Brain microvascular endothelial cell (primary cell): ENCODE measurements around the gene XXYLT1.

Experiments
- DNase-seq: peaks from one replicate; pipeline ENCODE4 v3.0.0-alpha.2; 2020
- H3K27ac ChIP-seq: fragments of 250-450 bp; sonication (Bioruptor Pico); 2 replicates; pipeline ENCODE4 v1.5.1; 2020; ENCODE audit warnings: mild to moderate bottlenecking, moderate library complexity
- H3K27me3 ChIP-seq: fragments of 250-450 bp; sonication (Bioruptor Pico); replicated peaks from 2 replicates; pipeline ENCODE4 v1.5.1; 2020; ENCODE audit warnings: mild to moderate bottlenecking
- H3K36me3 ChIP-seq: fragments of 250-450 bp; sonication (Bioruptor Pico); replicated peaks from 2 replicates; pipeline ENCODE4 v1.5.1; 2020; ENCODE audit warnings: mild to moderate bottlenecking
- H3K4me3 ChIP-seq: 2 replicates; pipeline ENCODE4 v1.5.1; 2011; ENCODE audit warnings: low read depth, mild to moderate bottlenecking, control low read depth, low read length, moderate library complexity
- in situ Hi-C: cut with HindIII; loops from 2 replicates; pipeline ENCODE4 v1.10.0; 2017; ENCODE audit warnings: low sequenced_read_pairs, low pct_ligation_motif_present
- TF ChIP-seq, protein P1 (sequence below): IDR thresholded peaks from 2 replicates; pipeline ENCODE4 v1.5.1; 2011; ENCODE audit warnings: low read depth, mild to moderate bottlenecking, moderate library complexity, low read length, control low read depth, inconsistent platforms; ENCODE audit errors: missing control alignments

The XXYLT1 gene

DNA sequence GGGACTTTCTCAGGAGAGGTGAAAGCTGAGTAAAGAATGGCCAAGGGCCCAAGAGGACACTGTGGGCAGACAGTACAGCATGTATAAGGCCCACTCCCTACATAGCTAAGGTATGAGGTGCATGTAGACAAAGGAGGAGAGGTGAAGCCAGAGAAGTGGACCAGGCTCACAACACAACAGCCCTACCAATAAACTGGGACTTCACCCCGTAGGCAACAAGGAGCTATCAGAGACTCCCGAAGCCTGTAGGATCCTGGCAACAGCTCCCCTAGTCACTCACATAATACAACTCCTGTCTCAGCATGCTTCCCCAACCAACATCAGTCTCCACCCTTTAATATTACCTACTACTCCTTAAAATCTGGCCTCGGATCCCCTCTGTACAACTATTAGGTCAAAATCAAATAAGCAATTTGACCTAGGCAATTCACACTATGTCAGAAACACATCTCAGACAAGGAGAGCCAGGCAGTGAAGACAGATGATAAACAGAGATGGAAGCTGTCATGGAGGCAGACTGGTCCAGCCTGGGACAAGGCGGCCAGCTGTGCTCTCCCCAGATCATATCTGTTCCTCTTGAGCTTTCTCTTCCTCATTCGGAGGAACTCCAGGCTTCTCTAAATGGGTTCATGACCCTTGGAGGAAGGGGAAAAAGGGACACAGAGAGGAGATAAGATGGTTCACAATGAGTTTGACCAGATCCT, 1.4 kb downstream of the XXYLT1 start:
- H3K27ac ChIP-seq, result no peak overlapping the region

DNA sequence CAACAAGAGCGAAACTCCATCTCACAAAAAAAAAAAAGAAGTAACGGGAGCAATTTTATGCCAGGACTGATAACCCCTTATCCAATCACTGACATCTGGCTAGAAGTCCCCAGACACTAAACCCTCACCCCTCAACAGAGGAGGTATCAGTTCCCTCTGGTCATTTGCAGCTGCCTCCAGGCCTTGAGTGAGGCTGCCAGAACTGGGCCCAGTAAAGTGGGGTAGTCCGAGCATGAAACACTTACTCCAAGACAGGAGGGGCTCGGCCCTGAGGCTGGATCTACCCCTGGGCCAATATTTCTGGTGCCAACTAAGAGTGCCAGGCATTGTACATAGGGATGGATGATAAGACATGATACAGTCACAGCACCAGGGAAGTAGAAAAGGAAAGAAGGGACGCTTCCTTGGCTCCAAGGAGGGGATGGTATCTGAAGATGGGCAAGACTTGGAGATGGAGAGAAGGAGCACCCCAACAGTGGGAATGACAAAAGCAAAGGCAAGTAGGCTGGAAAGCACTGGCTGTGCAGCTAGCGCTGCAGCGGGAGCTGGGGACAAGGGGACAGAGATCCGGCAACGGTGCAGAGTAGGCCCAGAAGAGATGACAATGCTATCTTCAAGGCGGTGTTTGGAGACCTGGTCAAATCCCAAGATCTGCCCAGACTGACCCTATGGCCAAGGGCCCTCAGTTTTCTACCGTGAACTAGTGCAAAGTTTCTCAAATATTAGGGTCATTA, 2.2 kb downstream of the XXYLT1 start:
- Histone ChIP-seq H3K36me3 (peaks cover 3% of the 10 kb centered on the region), H3K27me3 (no peaks in the 10 kb centered on the region), H3K4me3 (no peak overlapping the region), H3K27ac (no peak overlapping the region)
- TF ChIP-seq, protein P1, sequence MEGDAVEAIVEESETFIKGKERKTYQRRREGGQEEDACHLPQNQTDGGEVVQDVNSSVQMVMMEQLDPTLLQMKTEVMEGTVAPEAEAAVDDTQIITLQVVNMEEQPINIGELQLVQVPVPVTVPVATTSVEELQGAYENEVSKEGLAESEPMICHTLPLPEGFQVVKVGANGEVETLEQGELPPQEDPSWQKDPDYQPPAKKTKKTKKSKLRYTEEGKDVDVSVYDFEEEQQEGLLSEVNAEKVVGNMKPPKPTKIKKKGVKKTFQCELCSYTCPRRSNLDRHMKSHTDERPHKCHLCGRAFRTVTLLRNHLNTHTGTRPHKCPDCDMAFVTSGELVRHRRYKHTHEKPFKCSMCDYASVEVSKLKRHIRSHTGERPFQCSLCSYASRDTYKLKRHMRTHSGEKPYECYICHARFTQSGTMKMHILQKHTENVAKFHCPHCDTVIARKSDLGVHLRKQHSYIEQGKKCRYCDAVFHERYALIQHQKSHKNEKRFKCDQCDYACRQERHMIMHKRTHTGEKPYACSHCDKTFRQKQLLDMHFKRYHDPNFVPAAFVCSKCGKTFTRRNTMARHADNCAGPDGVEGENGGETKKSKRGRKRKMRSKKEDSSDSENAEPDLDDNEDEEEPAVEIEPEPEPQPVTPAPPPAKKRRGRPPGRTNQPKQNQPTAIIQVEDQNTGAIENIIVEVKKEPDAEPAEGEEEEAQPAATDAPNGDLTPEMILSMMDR, result no peak
- in situ Hi-C loops, result no loop called here
- no peak for DNase-seq

More for the DNA sequence above, 1.4 kb downstream of the XXYLT1 start:
- TF ChIP-seq, protein P1, result no peak
- no peaks in the 10 kb centered on the region for H3K27me3 ChIP-seq
- peak overlapping the region; percentile 79 for H3K4me3 ChIP-seq
- H3K36me3 ChIP-seq, result peaks cover 3% of the 10 kb centered on the region
- in situ Hi-C loops, result no loop called here
- no peak for DNase-seq

DNA sequence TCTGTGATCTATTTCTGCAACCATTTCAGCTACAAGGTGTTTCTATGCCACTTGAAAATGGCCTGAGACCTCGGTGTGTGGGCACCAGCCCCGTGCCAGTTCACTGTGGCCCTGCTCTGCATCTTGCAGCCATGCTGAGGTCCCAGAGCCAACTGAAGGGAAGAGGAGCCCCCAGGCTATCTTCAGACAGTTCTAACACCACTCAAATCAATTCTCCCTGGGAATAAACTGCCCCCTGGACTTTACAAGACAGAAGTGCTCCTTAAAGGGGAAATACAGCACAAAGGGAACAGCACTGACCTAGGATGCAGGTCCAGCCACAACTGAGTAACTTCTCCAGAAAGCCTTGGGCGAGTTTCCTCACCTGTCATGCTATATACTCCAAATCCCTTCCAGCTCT, 3.9 kb downstream of the XXYLT1 start:
- TF ChIP-seq, protein P1, result no peak
- H3K27me3 ChIP-seq, result no peaks in the 10 kb centered on the region
- no peak overlapping the region for H3K4me3 ChIP-seq
- in situ Hi-C loops, result no loop called here
- no peak overlapping the region for H3K27ac ChIP-seq
- DNase-seq, result no peak
- H3K36me3 ChIP-seq, result peaks cover 3% of the 10 kb centered on the region

DNA sequence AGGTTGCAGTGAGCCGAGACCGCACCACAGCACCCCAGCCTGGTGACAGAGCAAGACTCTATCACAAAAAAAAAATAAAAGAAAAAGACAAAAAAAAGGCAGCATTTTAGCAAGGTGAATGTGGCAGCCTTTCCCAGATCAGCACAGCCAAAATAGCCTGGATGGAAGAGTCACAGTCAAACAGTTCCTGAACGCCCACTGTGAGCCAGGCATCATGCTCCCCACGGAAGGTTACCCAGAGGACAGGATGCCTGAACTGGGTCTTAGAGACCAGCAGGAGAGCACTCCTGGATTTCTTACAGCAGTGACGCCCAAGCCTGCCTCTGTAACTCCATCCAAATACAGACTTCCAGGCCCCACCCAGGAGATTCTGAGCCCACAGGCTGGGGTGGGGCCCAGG, 4.5 kb downstream of the XXYLT1 start:
- no peaks in the 10 kb centered on the region for H3K27me3 ChIP-seq
- H3K36me3 ChIP-seq, result peaks cover 3% of the 10 kb centered on the region
- H3K4me3 ChIP-seq, result no peak overlapping the region
- TF ChIP-seq, protein P1, result no peak
- no peak for DNase-seq
- in situ Hi-C loops, result no loop called here
- no peak overlapping the region for H3K27ac ChIP-seq

DNA sequence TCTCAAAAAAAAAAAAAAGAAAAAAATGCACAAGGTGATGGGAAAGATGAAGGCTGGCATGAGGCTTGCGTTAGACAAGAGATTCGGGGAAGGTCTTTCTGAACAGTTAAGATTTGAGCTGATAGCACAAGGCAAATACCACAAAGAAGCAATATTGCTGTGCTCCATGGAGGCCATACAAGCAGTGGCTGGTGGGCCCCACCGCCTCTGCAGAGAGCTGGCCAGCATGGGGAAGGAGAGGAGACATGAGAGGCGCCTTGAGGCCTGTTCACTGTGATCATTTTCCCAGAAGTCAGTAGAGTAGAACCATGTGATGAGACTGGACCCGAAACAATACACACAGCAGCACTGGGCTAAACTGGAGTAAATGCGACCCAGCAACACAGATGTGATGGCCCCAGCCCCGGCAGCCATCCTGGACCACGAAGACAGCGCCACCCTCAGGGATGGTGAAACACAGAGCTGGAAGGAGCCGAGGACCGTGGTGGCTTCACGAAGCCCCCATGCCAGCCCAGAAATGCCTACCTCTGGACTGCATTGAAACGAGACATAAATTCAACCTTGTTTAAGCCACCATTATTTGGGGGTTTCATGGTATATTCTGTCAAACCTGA, 5.5 kb downstream of the XXYLT1 start:
- in situ Hi-C loops, result no loop called here
- H3K4me3 ChIP-seq, result no peak overlapping the region
- DNase-seq, result no peak
- no peaks in the 10 kb centered on the region for H3K27me3 ChIP-seq
- peaks cover 3% of the 10 kb centered on the region for H3K36me3 ChIP-seq
- no peak overlapping the region for H3K27ac ChIP-seq
- TF ChIP-seq, protein P1, result peak; percentile 7
